NCI-H2107 (cell line): Measurements from ENCODE around the gene DOCK8.
"Not testable (repeated sequence)": the region's sequence is repeated elsewhere in the genome, so short reads cannot be mapped to it uniquely, and the experiment has no call there.

Experiments used
- DNase-seq: peaks from one replicate; lab custom pipeline; 2025; lab: John Stamatoyannopoulos, UW

DOCK8 gene

GRCh38 chr9:214648-215493, at the start of gene DOCK8:
Gene DOCK8 (plus strand): TSS chr9:214865. CDS start chr9:214977, 112 bp downstream.
- no peak for DNase-seq

- not testable (repeated sequence) for DNase-seq
Measured at GRCh38 chr9:169757-170156, 44.9 kb upstream of the DOCK8 start.

- not testable (repeated sequence) for DNase-seq
Measured at GRCh38 chr9:178140-178825, 36.4 kb upstream of the DOCK8 start.

- DNase-seq = peak; percentile 40
Measured at GRCh38 chr9:178970-179383, 35.7 kb upstream of the DOCK8 start, which contains the start of gene ZNG1A. Gene ZNG1A (minus strand): TSS chr9:179056. CDS start chr9:178969, 87 bp downstream.

GRCh38 chr9:199601-200000, 15.1 kb upstream of the DOCK8 start:
- DNase-seq = not testable (repeated sequence)

GRCh38 chr9:206481-206880, 8.2 kb upstream of the DOCK8 start:
- no peak for DNase-seq

- DNase-seq = no peak
Measured at GRCh38 chr9:209143-209758, 5.4 kb upstream of the DOCK8 start.

GRCh38 chr9:211036-211435, 3.6 kb upstream of the DOCK8 start:
- DNase-seq = no peak

GRCh38 chr9:211557-211956, 3.1 kb upstream of the DOCK8 start:
- no peak for DNase-seq

- DNase-seq = no peak
Measured at GRCh38 chr9:212297-212696, 2.4 kb upstream of the DOCK8 start.

GRCh38 chr9:213901-214300, 764 bp upstream of the DOCK8 start:
- not testable (repeated sequence) for DNase-seq

- DNase-seq = no peak
Measured at GRCh38 chr9:214351-214647, 366 bp upstream of the DOCK8 start.

GRCh38 chr9:215631-216155, 1.0 kb downstream of the DOCK8 start:
- no peak for DNase-seq

GRCh38 chr9:216866-217265, 2.2 kb downstream of the DOCK8 start:
- no peak for DNase-seq

- DNase-seq = no peak
Measured at GRCh38 chr9:217950-218349, 3.3 kb downstream of the DOCK8 start.

- not testable (repeated sequence) for DNase-seq
Measured at GRCh38 chr9:219036-219435, 4.4 kb downstream of the DOCK8 start.

- no peak for DNase-seq
Measured at GRCh38 chr9:219670-220365, 5.2 kb downstream of the DOCK8 start.

- DNase-seq = no peak
Measured at GRCh38 chr9:221989-222776, 7.5 kb downstream of the DOCK8 start.

GRCh38 chr9:223152-223551, 8.5 kb downstream of the DOCK8 start:
- DNase-seq = no peak

GRCh38 chr9:224026-224425, 9.4 kb downstream of the DOCK8 start:
- DNase-seq = no peak
